Stimulated activated CD4-positive, alpha-beta T cell treated with anti-CD3 and anti-CD28 coated beads, Interleukin-2, amount 100 ng/mL, for 48 hours (primary cell): ENCODE results near the gene CPOX.
A peak's percentile ranks its signal among the peaks of the same experiment; 100 is the strongest.
"Not testable (repeated sequence)": the region's sequence is repeated elsewhere in the genome, so short reads cannot be mapped to it uniquely, and the experiment has no call there.

ENCODE experiments used
- DNase-seq, 2 donors: peaks; one replicate each; pipeline ENCODE4 v3.0.0-alpha.2; 2020

The CPOX gene

DNA sequence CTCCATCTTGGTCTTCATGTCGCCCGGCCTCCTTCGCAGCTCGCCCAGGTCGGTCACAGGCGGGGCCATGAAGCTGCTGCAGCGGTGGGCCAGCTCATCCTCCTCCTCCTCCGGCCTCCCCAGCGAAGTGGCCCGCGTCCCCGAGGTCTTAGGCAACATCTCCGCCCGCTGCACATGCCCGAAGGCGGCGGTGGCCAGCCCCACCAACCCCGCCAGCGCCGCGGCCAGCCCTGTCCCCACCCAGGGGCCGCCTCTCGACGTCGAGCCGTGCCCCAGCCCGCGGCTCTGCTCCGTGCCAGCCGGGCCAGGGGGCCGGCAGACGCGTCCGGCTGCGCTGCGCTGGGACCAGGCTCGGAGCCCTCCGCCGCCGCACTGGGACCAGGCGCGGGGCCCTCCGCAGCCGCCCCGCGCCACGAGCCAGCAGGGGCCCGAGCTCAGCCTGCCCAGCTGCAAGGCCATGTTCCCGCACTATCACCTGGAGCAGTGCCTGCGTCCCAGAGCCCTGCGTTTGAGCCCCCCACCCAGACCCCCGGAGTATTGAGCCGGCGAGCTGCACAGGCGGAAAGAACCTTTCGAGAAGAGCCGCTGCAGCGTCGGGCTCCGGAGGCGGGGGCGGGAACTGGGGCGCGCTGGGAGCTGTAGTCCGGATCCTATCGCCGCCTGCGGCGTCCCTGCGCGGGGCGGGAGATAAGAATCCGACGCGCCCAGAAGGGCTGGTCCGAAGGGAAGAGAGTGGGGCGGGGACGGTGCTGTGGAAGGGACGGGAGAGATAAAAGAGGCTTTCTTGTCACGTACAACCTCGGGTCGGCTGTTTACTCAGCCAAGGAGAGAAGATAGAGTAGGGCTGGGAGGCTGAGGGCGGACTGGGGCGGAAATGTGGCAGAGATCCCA, at the start of gene CPOX:
Gene CPOX, minus strand, starts transcription at position 566 of the 891 bp plus-strand sequence. Its CDS starts 107 bp downstream, at position 459.
- DNase-seq = peak; percentile 83 to 84

DNA sequence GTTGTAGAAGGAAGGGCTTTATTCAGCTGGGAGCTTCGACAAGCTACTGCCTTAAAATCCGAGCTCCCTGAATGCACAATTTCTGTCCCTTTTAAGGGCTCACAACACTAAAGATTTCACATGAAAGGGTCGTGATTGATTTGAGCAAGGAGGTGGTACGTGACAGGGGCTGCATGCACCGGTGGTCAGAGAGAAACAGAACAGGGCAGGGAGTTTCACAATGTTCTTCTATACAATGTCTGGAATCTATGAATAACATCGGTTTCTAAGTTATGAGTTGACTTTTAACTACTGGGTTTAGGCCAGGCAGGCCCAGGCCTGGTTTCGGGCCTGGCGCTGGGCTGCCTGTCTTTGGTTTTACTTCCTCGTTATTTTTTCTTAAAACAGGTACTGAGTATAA, 49.4 kb upstream of the CPOX start:
- not testable (repeated sequence) for DNase-seq

DNA sequence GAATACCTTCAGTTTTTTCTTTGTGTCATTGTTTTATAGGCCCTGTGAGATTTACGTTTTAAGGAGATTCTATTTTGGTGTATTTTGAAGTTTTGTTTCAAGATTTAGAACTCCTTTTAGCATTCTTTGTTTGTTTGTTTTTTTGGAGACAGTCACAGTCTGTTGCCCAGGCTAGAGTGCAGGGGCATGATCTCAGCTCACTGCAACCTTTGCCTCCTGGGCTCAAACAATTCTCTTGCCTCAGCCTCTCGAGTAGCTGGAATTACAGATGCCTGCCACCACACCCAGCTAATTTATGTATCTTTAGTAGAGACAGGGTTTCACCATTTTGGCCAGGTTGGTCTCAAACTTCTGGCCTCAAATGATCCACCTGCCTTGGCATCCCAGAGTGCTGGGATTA, 48.3 kb upstream of the CPOX start:
- DNase-seq = not testable (repeated sequence)

DNA sequence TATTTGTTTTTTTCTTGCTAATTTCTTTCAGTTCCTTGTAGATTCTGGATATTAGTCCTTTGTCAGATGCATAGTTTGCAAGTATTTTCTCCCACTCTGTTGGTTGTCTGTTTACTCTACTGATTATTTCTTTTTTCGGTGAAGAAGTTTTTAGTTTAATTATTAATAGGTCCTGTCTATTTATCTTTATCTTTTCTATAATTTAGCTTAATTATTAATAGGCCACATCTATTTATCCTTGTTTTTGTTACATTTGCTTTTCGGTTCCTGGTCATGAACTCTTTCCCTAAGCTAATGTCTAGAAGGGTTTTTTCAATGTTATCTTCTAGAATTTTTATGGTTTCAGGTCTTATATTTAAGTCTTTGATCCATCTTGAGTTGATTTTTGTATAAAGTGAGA, 45.1 kb upstream of the CPOX start:
- DNase-seq = not testable (repeated sequence)

DNA sequence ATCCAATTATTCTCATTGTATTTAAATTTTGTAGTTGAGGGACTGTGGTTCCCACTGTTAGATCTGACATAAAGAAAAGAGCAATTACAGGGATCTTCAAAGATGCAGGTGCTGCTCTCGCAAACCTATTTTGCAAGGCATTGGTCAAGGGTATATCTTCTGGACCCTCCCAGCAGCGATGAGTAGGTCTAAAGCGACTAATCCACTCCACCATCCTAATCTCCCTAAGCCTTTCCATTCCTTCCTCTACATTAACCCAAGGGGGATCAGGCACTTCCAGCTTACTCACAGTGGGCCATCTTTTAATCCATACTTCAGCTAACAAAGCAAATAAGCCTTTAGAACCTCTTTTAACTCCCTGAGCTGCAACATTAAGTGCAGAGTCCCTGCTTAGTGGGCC, 37.0 kb upstream of the CPOX start:
- no peak for DNase-seq

DNA sequence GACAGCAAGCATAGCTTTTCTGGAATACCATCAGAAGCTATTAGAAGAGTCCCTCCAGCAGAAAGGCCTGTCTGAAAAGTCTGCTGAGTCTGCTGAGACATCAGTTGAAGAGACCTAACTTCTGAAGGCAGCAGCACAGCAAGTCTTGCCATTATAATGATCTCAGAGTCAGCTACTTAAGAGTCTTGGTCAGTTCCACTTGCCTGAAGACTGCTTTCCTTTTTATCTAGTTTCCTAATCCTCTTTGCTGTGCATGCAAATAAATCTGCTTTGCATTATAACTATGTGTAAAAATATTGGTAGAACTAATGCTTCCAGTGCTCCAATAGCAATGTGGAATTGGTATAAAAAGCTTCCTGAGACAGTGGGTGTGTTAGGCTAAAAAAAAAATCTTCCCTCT, 34.9 kb upstream of the CPOX start:
- DNase-seq = no peak

DNA sequence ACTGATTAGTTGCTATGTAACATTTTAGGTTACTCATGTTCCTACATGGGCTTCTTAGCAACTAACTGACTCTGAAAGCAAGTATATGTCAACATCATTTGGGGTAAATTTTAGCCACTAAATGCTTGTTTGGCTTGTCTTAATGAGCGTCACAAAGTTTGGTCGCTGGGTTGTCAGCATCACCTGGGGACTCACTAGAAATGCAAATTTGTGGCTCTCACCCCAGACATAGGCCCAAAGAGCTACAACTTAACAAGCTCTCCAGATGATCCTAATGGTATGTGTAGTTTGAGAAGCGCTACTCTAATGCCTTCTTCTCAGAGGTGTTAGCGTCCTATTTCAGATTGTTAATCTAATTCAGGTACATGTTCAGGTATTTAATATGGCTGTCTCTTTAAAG, 32.7 kb upstream of the CPOX start:
- DNase-seq = no peak

DNA sequence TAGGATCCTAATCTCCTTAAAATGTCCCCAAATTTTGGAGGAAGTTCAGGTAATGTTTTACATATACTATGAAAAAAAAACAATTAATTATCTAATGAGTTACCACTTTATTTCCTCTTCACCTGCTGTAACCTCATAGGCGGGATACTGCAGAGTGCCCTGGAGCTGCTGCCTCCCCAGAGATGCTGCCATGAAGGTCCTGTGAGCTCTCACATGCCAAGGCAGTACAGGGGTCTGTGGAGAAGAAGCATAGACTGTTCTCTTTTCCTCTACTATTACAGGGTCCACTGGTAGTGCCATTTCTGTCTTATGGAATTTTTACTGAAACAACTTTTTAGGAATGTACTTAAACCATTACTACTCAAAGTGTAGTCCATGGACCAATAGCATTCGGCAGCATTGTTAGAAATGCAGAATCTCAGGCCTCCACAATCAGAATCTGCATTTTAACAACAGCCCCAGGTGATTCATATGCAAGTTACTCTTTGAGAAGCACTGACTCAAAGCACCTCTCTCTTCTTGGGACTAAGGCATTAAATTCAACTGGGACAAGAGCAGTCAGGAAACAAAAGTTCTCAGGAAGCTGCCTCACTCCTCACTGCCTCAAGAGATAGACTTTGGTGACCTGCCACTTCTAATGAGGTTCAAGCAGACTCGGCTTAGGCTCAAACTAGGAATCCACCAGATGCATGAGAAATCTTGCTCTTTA, 30.3 kb upstream of the CPOX start:
- no peak for DNase-seq

DNA sequence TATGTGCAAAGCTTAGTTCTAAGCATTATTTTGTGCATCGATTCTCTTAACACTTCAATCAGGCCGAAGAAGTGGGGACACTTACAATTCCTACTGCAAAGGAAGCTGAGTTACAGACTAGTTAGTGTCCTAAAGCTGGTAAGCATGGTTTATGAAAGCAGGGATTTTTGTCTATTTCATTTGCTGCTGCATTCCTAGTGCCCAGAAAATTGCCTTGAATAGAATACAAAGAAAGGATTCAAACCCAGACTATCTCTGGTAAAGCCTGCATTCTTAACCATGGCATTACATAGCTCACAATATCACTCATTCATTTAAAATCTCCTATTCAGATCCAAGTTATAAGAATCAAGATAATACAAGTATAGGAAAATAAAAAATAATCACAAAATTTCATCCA, 24.4 kb upstream of the CPOX start:
- no peak for DNase-seq

DNA sequence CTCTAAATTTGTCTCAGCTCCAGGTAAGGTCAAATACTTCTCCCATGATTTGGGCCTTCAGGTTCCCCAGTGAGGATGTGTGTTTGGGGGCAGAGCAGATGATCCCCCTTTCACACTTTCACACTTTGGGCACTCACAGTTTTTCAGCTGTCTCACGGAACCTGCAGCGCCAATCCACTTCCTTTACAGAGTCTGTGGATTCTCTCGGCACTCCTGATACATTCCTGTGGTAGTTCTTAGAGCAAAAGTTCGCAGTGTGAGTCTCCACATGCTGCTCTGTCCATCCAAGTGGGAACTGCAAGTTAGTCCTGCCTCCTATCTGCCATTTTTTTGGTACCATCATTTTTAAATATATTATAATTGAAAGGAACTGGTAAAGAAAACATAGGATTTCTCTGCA, 20.2 kb upstream of the CPOX start:
- no peak for DNase-seq

DNA sequence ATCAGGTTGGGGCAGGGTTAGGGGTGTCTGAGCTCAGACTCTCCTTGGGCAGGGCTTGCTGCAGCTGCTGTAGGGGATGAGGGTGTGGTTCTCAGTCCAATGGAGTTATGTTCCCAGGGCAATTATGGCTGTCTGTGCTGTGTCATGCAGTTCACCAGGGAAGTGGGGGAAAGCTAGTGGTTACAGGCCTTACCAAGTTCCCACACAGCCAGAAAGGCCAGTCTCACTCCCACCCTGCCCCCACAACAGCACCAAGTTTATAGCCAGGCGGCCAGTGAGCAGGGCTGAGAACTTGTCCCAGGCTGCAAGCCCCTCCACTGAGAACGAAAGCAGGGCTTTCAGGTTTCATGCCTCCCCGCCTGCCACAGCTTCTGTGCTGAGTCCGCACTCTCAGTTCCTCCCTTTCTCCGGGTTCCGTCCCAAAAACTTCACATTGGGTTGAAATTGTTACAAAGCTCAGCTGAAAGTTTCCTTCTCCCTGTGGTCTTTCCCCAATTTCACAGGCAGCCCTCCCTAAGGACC, 19.6 kb upstream of the CPOX start:
- no peak for DNase-seq

DNA sequence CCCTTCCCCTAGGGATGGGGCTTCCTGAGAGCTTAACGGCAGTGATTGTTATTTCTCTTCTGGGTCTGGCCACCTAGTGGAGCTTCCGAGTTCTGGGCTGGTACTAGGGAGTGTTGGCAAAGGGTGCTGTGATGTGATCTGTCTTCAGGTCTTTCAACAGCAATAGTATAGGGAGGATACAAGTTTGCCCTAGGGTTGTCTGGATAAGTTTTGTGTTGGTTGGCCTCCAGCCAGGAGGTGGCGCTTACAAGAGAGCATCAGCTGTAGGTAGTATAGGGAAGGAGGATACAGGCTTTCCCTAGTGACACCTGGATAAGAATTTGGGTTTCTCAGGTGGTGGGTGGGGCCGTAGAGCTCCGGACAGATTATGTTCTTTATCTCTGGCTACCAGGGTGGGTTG, 19.2 kb upstream of the CPOX start:
- DNase-seq = no peak

DNA sequence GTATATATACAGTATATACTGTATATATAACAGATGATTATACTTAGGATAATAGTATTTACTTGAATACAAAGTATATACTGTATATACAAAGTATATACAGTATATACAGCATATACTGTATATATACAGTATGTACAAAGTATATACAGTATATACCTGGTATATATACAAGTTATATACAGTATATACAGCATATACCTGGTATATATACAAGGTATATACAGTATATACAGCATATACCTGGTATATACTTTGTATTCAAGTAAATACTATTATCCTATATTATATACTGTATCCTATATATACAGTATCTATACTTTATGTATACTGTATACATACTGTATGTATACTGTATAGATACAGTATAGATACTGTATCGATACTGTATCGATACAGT, 14.6 kb upstream of the CPOX start:
- no peak for DNase-seq

DNA sequence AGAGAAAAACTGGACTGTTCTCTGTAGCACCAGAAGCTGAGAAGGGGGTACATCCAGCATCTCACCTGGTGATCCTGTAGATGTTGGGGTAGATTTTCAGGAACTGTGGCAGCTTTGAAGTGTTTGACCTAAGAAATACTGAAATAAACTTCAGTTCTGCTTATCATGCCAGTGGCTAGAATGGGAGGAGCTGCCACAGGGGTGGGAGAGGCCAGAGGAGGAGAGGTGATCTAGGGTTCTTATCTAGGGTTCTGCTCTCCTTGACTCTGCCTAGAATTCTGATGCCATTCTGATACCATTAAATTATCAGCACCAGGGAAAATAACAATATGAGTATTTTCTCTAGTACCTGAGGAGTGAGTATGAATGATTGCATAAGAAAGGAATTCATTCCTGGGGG, 10.2 kb upstream of the CPOX start:
- no peak for DNase-seq

DNA sequence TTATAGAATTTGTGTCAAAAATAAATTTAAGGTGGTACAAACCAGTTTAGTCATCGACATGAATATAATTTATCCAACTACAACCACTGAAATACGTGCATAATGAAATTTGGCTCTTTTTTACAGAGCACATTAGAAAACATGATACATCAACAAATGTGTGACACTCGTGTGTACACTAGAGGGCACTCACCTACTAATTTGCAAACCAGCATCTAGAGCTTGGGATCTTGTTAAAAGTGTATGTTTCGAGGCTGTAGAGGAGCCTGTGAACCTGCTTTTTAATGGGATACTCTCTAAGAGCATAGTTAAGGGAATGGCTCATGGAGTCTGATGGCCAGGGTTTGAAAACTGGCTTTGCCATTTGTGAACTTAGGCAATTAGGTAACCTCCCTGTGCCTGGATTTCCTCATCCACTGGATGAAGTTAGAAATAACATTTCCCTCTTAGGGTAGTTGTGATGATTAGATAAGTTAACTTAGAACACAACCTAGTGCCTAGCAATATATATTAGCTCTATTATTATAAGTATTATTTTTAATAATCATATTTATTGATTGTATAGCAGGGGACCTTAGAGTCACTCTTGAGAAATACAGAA, 8.8 kb upstream of the CPOX start:
- no peak for DNase-seq

DNA sequence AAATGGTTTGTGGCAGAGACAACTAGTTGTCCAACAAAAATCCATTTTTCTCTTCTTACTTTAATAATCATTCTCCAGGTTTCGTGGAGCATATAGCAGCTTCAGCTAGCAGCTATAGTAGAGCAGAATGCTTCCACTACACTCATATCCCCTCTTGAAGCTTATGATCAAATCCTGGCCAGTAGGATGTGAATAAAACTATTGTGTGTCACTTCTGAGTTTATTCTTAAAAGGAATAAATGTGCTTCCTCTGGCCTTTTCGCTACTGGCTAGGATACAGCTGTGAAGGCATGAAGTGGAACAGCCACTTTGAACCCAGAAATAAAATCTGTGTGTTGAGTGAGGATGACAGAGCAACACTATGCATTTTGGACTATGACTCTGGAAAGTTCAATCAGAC, 7.8 kb upstream of the CPOX start:
- DNase-seq = no peak

DNA sequence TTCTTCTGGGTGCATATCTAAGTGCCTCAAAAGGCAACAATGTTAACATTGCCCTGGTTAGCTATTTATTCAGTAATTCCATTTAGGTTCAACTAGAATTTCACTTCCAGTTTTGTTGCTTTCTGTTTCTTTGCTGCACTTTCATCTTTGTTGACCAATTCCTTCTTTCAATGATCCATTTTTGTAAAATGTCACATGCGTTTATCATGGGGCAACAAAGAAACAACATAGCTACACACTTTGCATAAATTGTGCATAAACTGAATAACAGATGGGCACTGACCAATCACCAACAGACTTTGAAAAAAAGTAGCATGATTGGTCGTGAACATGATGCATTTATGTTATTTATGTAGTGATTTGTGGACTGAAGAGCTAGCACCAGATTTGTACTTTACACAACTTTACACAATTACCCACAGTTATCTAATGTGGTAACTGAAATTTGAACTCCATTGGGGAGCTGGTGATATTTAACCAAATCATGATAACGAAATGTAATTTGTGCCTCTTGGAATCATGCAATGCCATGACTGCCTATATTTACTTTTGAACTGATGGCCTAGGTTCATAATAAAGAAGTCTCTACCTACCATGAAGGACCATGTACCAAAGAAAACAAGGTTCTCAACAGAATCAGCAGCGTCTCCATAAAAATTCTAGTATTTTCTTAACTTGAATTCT, 7.1 kb upstream of the CPOX start:
- no peak for DNase-seq

DNA sequence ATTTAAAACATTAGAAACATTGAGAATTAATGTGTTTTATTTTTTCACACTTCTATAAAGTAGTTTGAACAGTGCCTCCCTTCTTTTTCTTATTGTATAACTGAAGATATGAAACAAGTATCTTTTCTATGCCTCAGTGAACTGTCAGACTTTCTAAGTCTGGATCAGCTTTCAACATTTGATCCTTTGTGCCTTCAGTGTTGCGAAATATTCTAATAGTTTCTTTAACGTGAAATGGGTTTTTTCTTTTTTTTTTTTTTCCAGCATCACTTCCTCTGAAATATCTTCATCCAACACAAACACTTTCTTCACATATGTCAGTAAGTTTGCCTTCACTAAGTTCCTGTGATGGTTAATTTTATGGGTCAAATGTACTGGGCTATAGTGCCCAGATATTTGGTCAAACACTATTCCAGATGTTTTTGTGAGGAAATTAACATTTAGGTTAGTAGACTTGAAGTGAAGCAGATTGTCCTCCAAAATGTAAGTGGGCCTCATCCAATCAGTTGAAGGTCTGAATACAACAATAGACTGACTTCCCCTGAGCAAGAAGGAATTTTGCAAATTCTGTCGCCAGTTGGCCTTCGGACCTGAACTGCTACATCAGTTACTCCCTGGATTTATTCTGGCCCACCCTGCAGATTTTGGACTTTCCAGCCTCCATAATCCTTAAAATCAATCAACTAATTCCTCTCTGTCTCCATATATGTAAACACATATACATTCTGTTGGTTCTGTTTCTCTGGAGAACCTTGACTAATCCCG, 6.4 kb upstream of the CPOX start:
- no peak for DNase-seq

DNA sequence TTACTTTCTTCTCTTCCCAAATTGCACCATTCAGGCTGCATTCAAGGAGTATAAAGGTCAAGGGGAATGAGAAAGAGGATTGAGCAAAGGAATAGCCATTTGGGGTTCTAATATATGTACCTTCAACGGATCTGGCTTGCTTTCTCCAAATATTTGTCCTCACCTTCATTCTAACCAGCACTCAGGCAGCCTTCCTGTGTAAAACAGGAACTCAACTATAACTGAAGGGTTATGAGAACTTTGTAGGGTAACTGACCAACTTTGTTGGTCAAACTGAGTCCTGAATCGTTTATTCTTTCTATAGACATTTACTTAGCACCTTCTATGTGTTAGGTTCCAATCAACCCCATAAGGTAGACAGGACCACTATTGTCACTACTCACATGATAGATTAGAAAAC, 5.1 kb upstream of the CPOX start:
- DNase-seq = no peak

DNA sequence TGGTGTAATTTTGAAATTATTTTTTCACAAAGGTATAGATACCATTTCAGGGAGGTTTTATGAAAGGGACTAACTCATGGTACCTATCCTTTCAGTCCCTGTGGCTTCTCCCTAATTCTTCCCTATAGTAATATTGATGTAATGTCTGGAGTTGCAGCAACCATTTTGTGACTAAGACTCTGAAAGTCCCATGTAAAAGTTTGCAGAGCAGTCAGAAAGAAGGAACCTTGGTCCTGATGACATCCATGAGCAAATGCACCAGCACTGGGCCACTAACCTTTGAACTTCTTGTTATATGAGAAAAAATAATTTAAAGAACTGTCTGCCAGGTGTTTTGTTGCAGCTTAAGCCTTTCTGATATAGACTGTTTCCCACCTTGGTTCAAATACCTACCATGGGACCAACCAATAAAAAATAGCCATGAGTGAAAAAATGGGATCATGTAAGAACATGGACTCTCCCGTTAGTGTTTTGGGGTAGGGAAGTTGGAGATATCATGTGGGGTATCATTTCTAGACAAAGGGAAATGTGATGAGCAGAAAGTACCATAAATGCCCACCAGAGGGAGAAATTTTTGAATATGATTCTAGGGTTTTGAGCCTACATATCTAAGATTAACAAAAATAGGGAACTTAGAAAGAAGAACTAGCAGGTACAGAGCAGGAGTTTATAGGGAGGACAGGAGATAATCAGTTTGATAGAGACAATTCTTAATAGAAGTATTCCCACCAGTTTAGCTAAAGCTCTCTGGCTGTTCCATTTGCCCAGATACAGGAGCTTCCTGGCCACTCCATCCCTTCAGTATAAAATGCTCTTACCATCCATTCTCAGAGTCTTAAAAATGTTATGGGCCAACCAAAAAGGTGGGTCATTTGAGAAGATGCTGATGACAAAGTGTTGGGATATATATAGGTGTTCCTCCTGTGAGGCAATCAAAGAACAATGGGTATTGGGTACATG, 3.4 kb upstream of the CPOX start:
- DNase-seq = no peak

DNA sequence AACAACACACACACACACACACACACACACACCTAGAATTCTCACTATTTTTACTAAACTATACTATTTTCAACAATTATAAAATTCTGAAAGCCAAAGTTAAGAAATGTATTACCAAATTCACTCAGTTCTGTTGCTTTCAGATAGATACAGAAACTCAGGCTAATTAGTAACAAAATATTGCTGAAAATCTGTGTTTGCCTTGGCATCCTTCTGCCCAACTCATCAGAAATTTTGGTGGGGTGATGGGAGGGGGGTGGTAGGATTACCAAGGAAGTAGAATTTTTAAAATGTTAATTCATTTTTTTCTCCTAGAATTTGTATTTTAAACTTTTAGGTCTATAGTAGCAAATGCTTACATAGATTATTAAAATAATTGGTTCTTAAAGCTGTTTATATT, 2.7 kb upstream of the CPOX start:
- DNase-seq = no peak
